CD4-positive, alpha-beta T cell treated with Interleukin-12 subunit alpha and Interleukin-12 subunit beta, for 1 hour (primary cell): ENCODE measurements around the gene CD81.
"Not testable (repeated sequence)": the region's sequence is repeated elsewhere in the genome, so short reads cannot be mapped to it uniquely, and the experiment has no call there.

ENCODE experiments used
- DNase-seq: peaks from one replicate; pipeline ENCODE4 v3.0.0-alpha.2; 2020

Gene CD81

GRCh38 chr11:2376751-2377451 is at the start of gene CD81:
Gene CD81, plus strand, starts transcription at chr11:2377310. Its CDS starts 240 bp downstream, at chr11:2377550.
- peak; percentile 70 for DNase-seq

GRCh38 chr11:2328021-2328420 is 49.1 kb upstream of the CD81 start:
- DNase-seq: no peak

- DNase-seq: no peak
Measured at GRCh38 chr11:2328656-2329354, 48.3 kb upstream of the CD81 start.

GRCh38 chr11:2329551-2329950 is 47.6 kb upstream of the CD81 start:
- DNase-seq: no peak

- no peak for DNase-seq
Measured at GRCh38 chr11:2330696-2331095, 46.4 kb upstream of the CD81 start.

GRCh38 chr11:2331404-2331803 is 45.7 kb upstream of the CD81 start:
- no peak for DNase-seq

GRCh38 chr11:2332569-2332968 is 44.5 kb upstream of the CD81 start:
- not testable (repeated sequence) for DNase-seq

- DNase-seq: not testable (repeated sequence)
Measured at GRCh38 chr11:2333486-2334205, 43.5 kb upstream of the CD81 start.

- not testable (repeated sequence) for DNase-seq
Measured at GRCh38 chr11:2335286-2335685, 41.8 kb upstream of the CD81 start.

- peak; percentile 12 for DNase-seq
Measured at GRCh38 chr11:2338760-2339159, 38.4 kb upstream of the CD81 start.

GRCh38 chr11:2342557-2342956 is 34.6 kb upstream of the CD81 start:
- no peak for DNase-seq

- no peak for DNase-seq
Measured at GRCh38 chr11:2342981-2343380, 34.1 kb upstream of the CD81 start.

- DNase-seq: no peak
Measured at GRCh38 chr11:2343502-2343901, 33.6 kb upstream of the CD81 start.

- DNase-seq: no peak
Measured at GRCh38 chr11:2345050-2345449, 32.1 kb upstream of the CD81 start.

GRCh38 chr11:2346014-2346413 is 31.1 kb upstream of the CD81 start:
- no peak for DNase-seq

GRCh38 chr11:2346586-2347307 is 30.4 kb upstream of the CD81 start:
- DNase-seq: no peak

- DNase-seq: no peak
Measured at GRCh38 chr11:2347308-2347830, 29.7 kb upstream of the CD81 start.

- DNase-seq: no peak
Measured at GRCh38 chr11:2348986-2349385, 28.1 kb upstream of the CD81 start.

GRCh38 chr11:2351701-2352100 is 25.4 kb upstream of the CD81 start:
- DNase-seq: no peak

GRCh38 chr11:2352420-2352819 is 24.7 kb upstream of the CD81 start:
- no peak for DNase-seq

- DNase-seq: no peak
Measured at GRCh38 chr11:2355000-2355644, 22.0 kb upstream of the CD81 start.

- no peak for DNase-seq
Measured at GRCh38 chr11:2357246-2357645, 19.9 kb upstream of the CD81 start.
